Measurements from ENCODE around the gene F13A1.

The F13A1 gene

GRCh38 chr6:6357530-6357929 is 37.1 kb upstream of the F13A1 start:
- no peak for DNase-seq (ENCODE audit: low read depth, low spot score)
- no peak for TF ChIP-seq CTCF (IDR thresholded peaks at IDR 0.05; ENCODE audit: insufficient read depth, low read length, missing control alignments)
- POLR2A ChIA-PET: no interaction called here
- CTCF ChIA-PET: no interaction called here
- no peak overlapping the region for H3K4me3 ChIP-seq (ENCODE audit: low read depth, low read length)

GRCh38 chr6:6357032-6357431 is 36.6 kb upstream of the F13A1 start:
- ChIA-PET POLR2A (no interaction called here), CTCF (no interaction called here)
- no peak for DNase-seq (ENCODE audit: low read depth, low spot score)
- no peak for TF ChIP-seq CTCF (IDR thresholded peaks at IDR 0.05; ENCODE audit: insufficient read depth, low read length, missing control alignments)
- no peak overlapping the region for H3K4me3 ChIP-seq (ENCODE audit: low read depth, low read length)

GRCh38 chr6:6352772-6353171 is 32.3 kb upstream of the F13A1 start:
- ChIA-PET CTCF (no interaction called here), POLR2A (no interaction called here)
- TF ChIP-seq CTCF (IDR thresholded peaks at IDR 0.05; ENCODE audit: insufficient read depth, low read length, missing control alignments): no peak
- no peak overlapping the region for H3K4me3 ChIP-seq (ENCODE audit: low read depth, low read length)
- DNase-seq (ENCODE audit: low read depth, low spot score): no peak

- CTCF ChIA-PET: no interaction called here
- POLR2A ChIA-PET: no interaction called here
- TF ChIP-seq CTCF (IDR thresholded peaks at IDR 0.05; ENCODE audit: insufficient read depth, low read length, missing control alignments): no peak
- no peak overlapping the region for H3K4me3 ChIP-seq (ENCODE audit: low read depth, low read length)
- no peak for DNase-seq (ENCODE audit: low read depth, low spot score)
Measured at GRCh38 chr6:6351511-6352025, 31.1 kb upstream of the F13A1 start.

- no peak overlapping the region for H3K4me3 ChIP-seq (ENCODE audit: low read depth, low read length)
- ChIA-PET POLR2A (no interaction called here), CTCF (no interaction called here)
- TF ChIP-seq CTCF (IDR thresholded peaks at IDR 0.05; ENCODE audit: insufficient read depth, low read length, missing control alignments): no peak
- no peak for DNase-seq (ENCODE audit: low read depth, low spot score)
Measured at GRCh38 chr6:6350696-6351095, 30.2 kb upstream of the F13A1 start.

- ChIA-PET POLR2A (no interaction called here), CTCF (no interaction called here)
- no peak overlapping the region for H3K4me3 ChIP-seq (ENCODE audit: low read depth, low read length)
- DNase-seq (ENCODE audit: low read depth, low spot score): no peak
- TF ChIP-seq CTCF (IDR thresholded peaks at IDR 0.05; ENCODE audit: insufficient read depth, low read length, missing control alignments): no peak
Measured at GRCh38 chr6:6348256-6348655, 27.8 kb upstream of the F13A1 start.

Measured in AG04449 (cell line).